Femur (tissue), 1 donor: ENCODE results near the gene UBR4.
A peak's percentile ranks its signal among the peaks of the same experiment; 100 is the strongest.
"Not testable (repeated sequence)": the region's sequence is repeated elsewhere in the genome, so short reads cannot be mapped to it uniquely, and the experiment has no call there.

Experiments
- DNase-seq: peaks from one replicate; pipeline ENCODE4 v3.0.0-alpha.2; 2017

Gene UBR4

DNA sequence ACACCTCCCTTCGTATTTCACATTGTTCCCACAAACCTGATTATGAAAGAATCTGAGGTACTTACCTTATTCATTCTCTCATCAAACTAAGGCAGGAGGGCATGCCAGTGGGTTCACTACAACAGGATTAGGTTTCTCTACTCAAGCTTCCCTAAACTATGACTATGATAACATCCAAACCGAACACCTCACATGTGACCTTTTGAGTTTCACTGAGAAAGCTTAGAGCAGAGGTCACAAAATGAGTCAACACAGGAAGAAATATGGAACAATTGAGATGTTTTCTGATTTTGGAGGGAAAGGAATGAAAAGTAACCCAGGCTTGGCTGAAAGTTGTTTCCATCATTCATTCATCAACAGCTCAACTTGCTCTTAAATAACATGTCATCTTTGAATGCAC, 24.1 kb downstream of the UBR4 start:
- no peak for DNase-seq

DNA sequence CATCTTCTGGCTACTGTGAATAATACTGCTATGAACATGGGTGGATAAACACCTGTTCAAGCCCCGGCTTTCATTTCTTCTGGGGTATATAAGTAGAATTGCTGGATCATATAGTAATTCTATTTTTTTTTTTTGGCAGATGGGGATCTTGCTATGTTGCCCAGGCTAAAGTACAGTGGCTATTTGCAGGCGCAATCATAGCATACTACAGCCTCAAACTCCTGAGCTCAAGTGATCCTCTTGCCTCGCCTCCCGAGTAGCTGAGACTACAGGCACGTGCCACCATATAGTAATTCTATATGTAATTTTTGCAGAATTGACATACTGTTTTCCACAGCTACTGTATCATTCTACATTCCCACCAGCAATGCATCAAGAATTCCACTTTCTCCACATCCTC, 27.8 kb downstream of the UBR4 start:
- DNase-seq = no peak

DNA sequence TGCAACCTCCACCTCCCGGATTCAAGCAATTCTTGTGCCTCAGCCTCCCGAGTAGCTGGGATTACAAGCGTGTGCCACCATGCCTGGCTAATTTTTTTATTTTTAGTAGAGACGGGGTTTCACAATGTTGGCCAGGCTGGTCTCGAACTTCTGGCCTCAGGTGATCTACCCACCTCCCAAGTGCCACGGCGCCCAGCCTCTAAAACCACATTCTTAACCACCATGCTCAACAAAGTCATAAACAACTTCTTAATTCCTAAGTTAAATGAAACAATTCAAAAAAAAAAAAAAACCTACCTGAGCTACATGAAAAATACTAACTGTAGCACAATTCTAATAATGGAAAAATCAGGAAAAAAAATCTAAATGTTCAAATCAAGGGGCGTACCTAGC, 29.8 kb downstream of the UBR4 start:
- not testable (repeated sequence) for DNase-seq

DNA sequence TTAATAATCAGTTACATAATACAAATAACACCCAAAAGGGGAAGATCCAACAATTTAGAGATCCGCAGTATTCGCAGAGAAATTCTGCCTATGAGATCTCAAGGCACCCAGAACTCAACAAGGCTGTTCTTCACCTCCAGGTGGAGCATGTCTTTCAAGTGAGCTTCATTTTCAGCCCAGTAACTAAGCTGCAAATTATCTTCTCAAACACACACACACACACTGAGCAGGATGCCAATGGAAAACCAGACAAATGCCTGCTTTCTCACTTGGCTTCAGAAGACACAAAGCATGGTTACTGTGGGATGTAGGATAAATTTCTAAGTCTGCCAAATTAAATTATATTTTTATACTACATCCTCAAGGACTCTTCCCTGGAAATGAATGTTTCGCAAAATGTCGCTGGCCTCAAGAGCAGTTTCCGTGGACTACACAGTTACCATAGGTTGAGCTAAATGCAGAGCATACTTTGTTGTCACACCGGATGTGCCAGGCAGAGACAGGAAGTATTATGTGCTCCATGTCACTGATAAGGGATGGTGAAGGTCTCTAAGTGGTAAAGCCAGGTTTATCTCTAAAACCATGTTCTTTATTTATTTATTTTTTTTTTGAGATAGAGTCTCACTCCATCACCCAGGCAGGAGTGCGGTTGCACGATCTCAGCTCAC, 30.3 kb downstream of the UBR4 start:
- peak; percentile 29 for DNase-seq

DNA sequence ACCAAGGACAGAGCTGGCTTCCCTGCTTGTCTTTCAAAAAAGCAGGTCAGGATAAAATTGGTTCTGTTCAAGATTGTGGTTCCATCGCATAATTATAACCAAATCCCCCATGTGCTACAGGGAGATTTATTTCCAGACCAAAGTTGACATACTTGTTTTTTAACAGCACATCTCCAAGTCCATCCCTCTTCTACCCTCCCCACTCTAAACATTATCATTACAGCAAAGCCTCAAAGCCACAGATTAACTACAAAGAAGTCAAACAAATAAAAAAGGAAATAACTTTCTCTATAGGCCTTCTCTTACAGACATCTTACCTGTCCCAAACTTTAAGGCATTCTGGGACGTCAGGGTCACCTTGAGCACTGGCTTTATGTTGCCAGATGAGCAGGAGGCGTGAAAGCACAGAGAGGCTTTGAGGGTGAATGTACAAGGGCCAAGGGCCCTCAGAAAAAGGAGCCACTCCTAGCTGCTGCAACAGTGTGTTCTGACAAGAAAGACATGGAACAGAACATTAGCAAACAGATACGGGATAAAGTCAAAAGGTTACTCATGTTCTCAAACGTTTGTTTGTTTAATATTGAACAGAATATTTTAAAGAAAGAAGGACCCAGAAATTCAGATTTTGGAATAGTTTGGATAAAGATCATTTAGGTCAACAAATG, 31.2 kb downstream of the UBR4 start:
- DNase-seq = no peak

DNA sequence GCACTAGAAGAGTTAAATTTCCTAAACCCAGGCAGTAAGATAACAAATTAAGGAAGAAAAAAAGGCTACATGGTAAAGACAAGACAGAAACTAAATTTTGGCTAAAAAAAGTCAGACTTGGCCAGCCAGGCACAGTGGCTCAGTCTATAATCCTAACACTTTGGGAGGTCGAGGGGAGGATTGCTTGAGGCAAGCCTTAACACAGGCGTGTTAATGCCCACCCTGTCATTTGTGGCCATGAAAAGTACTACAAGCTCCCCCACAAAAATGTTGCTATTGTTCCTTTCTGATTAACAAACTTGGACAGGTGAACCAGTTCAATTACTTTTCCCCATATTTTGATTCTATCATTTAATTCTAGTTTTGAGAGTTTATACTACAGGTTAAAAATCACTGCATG, 32.3 kb downstream of the UBR4 start:
- no peak for DNase-seq

DNA sequence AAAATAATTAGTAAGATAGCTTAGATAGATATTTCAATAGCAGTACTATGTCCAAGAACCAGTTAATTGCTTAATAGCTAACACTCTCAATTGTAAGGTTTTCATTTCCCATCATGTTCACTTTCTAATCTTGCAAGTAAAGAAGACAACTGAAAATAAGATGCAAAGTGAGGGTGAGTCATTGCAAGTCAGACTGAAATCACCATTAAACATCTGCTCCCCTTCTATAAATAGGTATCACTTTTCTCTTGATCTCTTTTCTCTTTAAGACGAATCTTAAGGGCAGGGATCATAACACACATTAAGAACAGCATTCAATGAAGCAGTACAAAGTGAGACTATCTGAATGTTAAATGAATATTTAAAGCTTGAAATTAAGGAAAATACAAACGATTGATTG, 40.4 kb downstream of the UBR4 start:
- DNase-seq = no peak

DNA sequence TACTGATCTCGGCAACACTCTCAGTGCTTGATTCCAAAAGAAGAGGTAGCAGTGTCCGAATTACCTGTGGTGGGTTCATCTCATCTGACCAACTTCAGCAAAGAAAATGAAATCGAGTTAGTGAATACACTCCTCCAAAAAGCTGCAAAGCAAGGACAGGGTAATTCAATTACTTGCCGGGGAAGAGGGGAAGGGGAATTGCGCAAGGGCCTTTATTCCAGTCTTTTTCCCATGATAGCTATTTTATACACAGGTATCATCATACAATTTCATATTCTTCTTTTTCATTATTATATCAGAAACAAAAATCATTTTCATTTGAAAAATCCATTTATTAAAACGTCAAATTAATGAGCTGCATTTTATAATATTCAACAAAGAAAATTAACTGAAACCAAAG, 42.9 kb downstream of the UBR4 start:
- no peak for DNase-seq

DNA sequence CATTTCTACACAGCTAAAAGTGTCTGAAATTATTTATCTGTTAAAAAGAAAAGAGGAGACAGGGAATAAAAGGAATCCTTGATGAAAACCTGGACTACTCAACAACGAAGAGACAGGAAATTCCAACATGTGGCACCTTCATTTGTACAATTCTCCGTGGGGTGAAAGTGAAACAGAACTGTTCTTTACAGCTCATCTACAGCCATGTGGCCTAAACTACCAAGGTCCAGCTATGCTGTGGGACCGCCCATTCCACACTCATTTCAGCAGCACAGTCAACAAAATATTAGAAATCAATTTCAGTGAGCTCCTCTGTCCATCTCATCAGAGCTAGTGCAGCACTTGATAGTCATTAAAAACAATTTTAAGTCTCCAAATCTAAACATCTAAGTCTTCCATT, 44.0 kb downstream of the UBR4 start:
- no peak for DNase-seq

DNA sequence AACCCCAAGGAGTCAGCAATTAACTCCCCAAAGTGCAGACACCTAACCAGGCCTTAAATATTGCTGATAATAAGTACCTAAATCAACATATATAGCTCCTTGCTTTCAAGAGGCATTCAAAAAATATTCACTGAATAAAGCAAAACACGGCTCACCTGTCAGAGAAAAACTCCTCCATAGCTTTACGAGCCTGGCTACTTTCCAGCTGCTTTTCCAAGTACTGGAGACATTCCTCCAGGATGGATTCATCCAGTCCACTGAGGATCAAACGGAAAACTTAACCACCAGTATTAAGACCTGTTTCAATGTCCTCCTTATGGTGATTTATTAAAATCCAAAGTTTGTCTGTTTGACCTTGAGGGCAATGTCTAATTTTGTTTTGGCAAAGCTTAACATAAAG, 44.6 kb downstream of the UBR4 start:
- no peak for DNase-seq

DNA sequence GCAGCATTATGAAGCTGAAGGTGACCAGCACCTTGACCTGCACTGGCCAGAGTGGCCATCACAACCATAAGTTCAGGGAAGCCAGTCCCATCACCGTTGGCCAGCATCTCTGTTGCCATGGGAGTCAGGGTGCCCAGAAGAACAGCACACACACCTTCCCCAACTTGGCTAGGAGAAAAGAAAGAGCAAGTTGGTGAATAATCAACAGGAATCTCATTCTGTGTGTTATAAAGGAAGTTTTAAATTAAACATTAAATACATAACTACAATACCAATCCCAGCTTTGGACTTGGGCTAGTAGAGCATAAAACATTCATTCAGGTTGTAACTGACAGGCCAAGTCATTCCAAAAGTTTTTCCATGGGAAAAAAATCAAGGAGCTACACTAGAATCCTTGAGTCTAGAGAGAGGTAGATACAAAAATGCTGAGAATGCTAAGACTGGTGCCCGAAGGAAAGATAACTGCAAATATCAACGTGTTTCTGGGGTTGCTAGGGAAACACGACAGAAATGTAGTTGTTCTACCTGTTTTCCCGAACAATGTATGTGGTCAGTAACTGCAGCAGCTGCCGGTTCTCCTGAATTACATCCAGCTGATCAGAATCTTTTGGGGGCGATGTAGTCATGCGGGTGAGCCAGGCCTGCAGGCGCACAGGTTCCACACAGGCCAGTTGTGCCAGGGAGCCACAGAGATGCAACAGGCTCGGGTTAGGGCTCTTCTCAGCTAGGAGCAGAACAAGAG, 45.6 kb downstream of the UBR4 start:
- no peak for DNase-seq

DNA sequence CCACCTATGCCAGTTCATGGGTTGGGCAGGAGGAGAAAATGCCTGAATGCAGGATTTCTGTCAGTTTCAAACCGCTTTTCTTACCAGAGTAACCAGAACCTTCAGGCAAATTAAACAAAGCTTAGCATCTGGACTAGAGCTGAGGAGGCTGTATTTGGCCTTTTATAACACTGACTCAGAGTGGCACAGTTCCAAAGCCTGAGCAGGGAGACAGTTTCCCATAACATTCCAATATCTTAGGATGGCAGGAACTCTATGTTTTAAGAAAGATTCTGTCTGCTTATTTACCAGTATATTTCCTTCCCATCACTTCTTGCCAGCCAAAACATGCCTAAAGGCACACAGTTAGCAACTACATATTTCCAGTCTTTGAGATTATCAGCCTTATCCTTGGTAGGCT, 46.8 kb downstream of the UBR4 start:
- no peak for DNase-seq

DNA sequence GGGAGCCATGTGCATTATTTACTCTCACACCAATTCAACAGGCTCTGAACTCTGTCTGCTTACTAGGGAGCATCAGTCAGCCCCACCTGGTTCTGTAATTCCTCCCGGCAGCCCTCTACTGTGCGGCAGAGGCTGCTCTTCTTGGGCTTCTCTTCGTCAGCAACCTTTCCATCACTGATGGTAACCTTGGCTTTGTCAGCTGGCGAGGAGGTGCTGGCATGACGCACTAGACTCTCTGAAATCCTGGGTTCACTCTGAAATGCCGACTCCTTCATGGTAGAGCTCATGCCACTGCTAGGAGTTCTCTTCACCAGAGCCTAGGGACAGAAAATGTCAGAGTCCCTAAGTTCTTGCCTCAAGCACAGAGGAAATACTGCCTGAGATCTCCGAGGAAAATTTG, 49.2 kb downstream of the UBR4 start:
- DNase-seq = no peak

DNA sequence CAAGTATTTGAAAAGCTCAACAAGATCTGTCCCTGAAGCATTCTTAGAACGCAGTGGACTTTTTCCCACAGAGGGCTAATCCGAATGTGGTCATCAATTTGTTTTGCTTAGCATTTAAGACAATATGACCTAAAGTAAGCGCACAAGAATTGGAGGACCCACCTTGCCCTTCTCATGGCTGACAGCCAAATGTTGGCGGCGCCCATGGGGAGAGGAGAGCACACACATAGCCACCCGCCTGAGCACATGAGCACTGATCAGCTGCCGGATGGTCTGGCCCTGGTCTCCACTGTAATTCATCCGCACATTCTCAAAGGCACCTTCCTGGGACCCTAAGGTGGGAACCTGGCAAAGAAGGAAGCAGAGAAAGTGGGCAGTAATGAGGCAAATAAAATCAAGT, 52.4 kb downstream of the UBR4 start:
- DNase-seq = no peak

DNA sequence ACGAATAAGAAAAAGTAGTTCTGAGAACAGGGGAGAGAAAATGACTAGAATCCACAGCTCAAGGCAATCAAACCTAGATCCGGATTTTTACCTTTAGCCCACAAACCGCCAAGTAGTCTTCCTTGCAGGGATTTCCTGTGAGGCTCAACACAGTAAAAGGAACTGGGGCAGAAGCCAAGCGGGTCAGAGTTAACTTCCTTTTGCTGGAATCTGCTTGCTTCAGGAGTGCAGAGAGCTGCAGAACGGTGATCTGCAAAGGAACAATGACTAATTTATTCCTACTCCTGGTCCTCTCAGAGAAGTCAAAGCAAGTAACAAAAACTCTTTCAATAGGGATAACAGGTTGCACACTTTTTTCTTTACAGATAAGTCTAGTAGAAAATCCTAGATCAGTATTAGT, 53.4 kb downstream of the UBR4 start:
- peak; percentile 50 for DNase-seq

DNA sequence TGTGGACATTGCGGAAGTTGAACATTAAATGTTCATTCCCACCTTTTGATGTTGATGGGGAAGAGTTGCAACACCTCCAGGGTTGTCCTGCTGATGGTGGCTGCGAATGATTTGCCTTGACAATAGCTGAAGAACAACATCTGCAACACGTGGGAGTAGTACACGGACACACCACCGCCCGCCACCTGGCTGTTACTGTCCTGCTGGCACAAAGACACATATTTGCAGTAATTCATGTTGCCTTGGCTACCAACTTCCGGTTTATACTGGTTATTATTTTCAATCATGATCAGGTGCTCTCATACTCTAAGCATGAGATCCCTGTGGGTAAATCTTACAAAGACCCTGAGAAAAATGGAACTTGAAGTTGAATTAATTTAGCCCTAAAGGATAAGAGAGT, 55.2 kb downstream of the UBR4 start:
- DNase-seq = no peak

DNA sequence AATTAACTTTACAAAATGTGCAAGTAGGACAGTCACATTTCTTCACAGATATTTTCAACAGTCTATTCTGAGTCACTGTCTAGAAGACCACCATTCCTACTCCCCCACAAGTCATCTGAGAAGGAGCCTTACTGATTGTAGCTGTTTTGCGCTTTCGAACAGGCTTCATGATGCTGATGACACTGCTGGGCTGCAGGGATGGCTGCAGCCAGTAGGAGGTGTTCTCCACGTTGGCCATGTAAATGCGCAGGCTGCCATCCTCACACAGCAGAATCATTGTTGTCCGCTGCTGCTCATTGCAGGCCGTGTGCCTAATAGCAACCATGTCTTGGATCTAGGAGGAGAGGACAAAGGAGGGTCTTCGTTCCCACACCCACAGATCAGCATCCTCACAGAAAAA, 56.9 kb downstream of the UBR4 start:
- DNase-seq = no peak

DNA sequence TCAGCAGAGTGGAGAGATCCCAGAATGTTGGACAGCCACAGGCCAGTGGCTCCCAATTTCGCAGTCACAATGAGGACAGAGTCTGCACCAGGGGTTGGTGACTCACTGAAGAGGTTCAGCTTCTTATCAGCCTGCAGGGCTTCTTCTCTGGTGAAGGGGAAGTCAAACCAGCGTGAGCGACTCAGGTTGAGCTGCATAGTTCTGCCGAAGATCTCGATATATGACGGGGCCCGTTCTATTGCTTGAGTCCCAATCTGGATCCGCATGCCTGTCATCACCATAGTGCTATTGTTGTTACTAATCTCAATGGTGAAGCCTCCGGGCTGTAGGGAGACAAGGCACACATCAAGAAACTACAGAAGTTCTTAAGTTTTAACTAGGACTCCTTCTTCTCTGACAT, 58.5 kb downstream of the UBR4 start:
- no peak for DNase-seq

DNA sequence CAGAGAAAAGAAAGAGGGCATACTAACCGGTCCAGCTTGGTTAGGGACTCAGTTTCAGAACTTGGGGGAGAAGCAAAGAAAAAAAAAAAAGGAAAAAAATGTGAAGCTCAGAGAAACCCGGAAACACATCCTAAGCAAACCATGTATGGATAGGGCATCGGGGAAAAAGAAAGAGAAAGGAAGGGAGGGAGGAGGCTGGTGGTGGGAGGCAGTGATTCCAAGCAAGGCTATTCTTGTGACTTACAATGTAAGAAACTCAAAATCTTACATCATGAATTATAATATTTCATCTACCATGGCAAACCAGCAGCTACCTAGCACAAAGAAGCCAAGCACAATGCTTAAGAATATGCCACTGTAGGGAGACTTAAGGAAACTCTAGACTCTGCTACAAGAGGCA, 60.3 kb downstream of the UBR4 start:
- DNase-seq = no peak

DNA sequence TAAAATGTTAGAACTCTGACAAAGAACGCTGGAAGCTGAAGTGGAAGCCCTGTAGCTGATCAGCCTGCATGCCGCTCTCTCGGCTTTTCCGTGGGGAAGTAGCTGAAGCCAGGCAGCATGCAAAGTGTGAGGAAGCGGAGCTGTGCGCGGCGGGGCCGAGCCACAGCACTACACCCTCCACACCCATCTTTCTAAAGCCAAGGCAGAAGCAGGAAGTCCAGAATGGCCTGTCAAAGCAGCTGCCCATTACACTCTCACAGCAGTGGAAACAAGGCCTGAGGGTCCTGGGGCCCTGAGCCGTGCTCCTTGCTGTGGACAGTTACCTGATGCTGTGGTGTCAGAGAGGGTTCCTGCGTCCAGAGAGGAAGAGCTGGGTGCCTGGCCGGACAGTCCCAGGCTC, 69.6 kb downstream of the UBR4 start:
- DNase-seq = no peak

DNA sequence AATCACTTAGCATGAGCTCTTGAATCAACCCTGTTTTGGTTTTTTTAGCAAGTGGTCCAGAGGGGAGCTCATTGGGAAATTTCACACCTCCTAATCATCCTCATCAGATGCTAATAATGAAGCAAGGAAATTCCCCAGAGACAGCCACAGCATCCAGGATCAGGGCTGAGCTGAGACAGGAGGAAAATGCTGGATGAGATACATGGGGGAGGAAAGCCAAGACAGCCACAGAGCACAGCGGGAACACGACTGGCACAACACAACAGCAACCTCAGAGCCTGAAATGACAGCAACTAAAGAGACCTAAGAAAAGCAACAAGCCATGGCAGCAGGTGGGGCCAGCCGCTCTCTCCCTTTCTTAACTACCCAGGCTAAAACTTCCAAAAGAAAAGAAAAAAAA, 70.4 kb downstream of the UBR4 start:
- no peak for DNase-seq

DNA sequence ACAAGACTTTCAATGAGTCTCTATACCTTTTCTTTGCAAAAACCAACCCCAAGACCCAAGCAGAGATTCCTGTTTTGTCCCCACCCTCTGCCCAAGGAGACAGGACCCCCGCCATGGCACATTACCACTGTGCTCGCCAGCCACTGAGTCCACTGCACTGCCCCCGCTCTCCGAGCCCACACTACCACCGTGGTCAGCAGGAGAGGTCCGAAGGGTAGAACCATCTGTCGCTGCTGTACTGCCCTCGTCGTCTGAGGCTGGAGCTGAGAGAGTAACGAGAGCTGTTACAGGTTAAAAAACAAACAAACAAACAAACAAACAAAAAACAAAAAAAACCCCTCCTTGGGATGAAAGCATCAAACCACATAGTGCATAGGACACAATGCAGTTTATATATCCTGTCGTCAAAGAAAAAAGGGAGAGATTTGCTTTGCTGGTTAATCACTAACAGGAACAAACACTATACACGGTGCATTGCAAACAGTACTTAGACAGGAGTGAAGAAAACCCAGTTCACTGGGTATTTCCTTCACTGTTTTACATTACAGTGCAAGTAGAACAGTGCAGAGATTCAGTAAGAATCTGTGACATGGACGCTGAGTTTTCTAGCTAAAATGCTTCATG, 71.0 kb downstream of the UBR4 start:
- no peak for DNase-seq

DNA sequence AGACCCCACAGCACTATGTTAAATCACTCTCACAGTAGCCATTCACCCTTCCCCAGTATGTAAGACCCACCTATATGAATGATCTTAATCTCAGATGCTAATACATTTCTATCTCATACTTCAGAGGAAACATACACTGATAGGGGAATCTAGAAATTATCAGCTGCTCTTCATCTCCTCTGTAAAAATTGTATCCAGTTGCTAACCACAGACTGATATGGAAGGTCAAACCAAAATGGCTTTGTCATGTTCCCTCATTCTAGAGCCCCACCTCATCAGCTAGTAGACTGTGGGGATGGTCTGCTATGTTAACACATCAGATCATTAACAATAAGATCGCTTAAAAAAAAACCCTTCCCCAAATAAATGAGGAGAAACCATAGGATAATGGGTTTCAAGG, 71.7 kb downstream of the UBR4 start:
- DNase-seq = no peak

DNA sequence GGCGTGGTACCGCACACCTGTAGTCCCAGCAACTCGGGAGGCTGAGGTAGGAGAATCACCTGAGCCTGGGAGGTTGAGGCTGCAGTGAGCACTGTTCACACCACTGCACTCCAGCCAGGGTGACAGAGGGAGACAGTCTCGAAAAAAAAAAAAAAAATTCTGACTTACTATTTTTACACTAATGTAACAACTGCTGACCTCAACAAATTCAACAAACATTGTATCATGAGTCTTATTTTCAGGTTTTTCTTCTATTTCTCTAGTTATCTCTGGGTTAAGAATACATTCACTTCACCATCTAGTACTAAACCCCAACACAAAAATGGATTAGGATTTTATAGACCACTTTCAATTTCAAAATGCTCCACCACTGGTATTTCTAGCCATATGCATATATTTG, 72.9 kb downstream of the UBR4 start:
- DNase-seq = no peak
